B cell (primary cell): ENCODE measurements around the gene HERC4. TPM values are rescaled to one million over a fixed set of nuclear protein-coding genes. Genes with fewer than 3 reads are reported as not detected.

Source experiments
- ATAC-seq: fragments of 200-7000 bp; cut with Tn5 transposase; one replicate; pipeline ENCODE4 v1.10.0; 2021; ENCODE audit warnings: low read depth, mild to moderate bottlenecking, moderate number of reproducible peaks, moderate library complexity
- CTCF ChIA-PET: fragments of 350-600 bp; sonication (Branson Sonifier 250); formaldehyde crosslinking; loops from one replicate; lab custom pipeline; 2021; ENCODE audit warnings: antibody characterized with exemption, inconsistent platforms; lab: Charles Lee
- POLR2A ChIA-PET: fragments of 350-600 bp; sonication (Branson Sonifier 250); formaldehyde crosslinking; loops from one replicate; lab custom pipeline; 2021; ENCODE audit warnings: antibody characterized with exemption; lab: Charles Lee
- DNase-seq: peaks from one replicate; pipeline ENCODE4 v3.0.0; 2013
- H2AFZ ChIP-seq: 2 replicates; pipeline ENCODE4 v1.6.1; 2012; ENCODE audit warnings: mild to moderate bottlenecking, low read depth, low read length; ENCODE audit not compliant: insufficient read depth, poor library complexity, severe bottlenecking
- H3K27ac ChIP-seq, 2 donors: 1 replicate in 1 of 2; 2 replicates in 1 of 2; pipeline ENCODE4 v1.5.1; 2012 to 2013; ENCODE audit warnings: low read length in 2 of 2, mild to moderate bottlenecking in 2 of 2, moderate library complexity in 1 of 2
- H3K27me3 ChIP-seq, 4 experiments: fragments of 200-600 bp in 1 of 4; sonication (generic) in 1 of 4; replicated peaks in 1 of 4; 1 replicate in 2 of 4; 2 replicates in 2 of 4; pipeline versions ENCODE4 v1.6.1 to v1.7.0; 2013 to 2016; ENCODE audit warnings: low read length in 3 of 4, mild to moderate bottlenecking in 2 of 4, mixed read lengths in 1 of 4, moderate library complexity in 1 of 4; ENCODE audit not compliant: insufficient read depth in 4 of 4, control insufficient read depth in 3 of 4; ENCODE audit errors: control extremely low read depth in 1 of 4
- H3K36me3 ChIP-seq, 2 experiments: replicated peaks in 1 of 2; 1 replicate in 1 of 2; 2 replicates in 1 of 2; pipeline versions ENCODE4 v1.6.1 to v1.7.1; 2013; ENCODE audit warnings: low read length in 1 of 2; ENCODE audit not compliant: insufficient read depth in 2 of 2, control insufficient read depth in 1 of 2; ENCODE audit errors: control extremely low read depth in 1 of 2, extremely low read depth in 1 of 2
- H3K4me1 ChIP-seq, 2 donors: fragments of 200-600 bp in 1 of 2; sonication (generic) in 1 of 2; 1 replicate in 1 of 2; 2 replicates in 1 of 2; pipeline versions ENCODE4 v1.5.1 to v1.6.1; 2013 to 2017; ENCODE audit warnings: low read length in 2 of 2; ENCODE audit not compliant: control insufficient read depth in 2 of 2, insufficient read depth in 2 of 2
- H3K4me2 ChIP-seq: replicated peaks from 2 replicates; pipeline ENCODE3; 2012; ENCODE audit warnings: mild to moderate bottlenecking, low read depth, low read length; ENCODE audit not compliant: poor library complexity, severe bottlenecking
- H3K4me3 ChIP-seq, 5 experiments: fragments of 200-600 bp in 1 of 5; sonication (generic) in 1 of 5; 1 replicate in 3 of 5; 2 replicates in 2 of 5; pipeline versions ENCODE4 v1.5.1 to v1.7.0; 2011 to 2016; ENCODE audit warnings: low read length in 4 of 5, mild to moderate bottlenecking in 4 of 5, low read depth in 2 of 5, control low read depth in 1 of 5, moderate library complexity in 1 of 5; ENCODE audit not compliant: insufficient read depth in 1 of 5; ENCODE audit errors: control extremely low read depth in 1 of 5, extremely low read depth in 1 of 5
- H3K79me2 ChIP-seq: fragments of 200-600 bp; sonication (generic); one replicate; pipeline ENCODE4 v1.6.0; 2016; ENCODE audit warnings: low read length; ENCODE audit not compliant: control insufficient read depth, insufficient read depth
- H3K9ac ChIP-seq: fragments of 200-600 bp; sonication (generic); 2 replicates; pipeline ENCODE4 v1.6.1; 2017; ENCODE audit warnings: mild to moderate bottlenecking, low read length, moderate library complexity
- H3K9me3 ChIP-seq, 3 donors: one replicate each; pipeline versions ENCODE4 v1.6.1 to v1.7.1; 2013; ENCODE audit warnings: low read length in 2 of 3; ENCODE audit not compliant: control insufficient read depth in 2 of 3, insufficient read depth in 1 of 3; ENCODE audit errors: control extremely low read depth in 1 of 3
- H4K20me1 ChIP-seq: 2 replicates; pipeline ENCODE4 v1.6.0; 2012; ENCODE audit warnings: mild to moderate bottlenecking, low read length; ENCODE audit not compliant: insufficient read depth, control insufficient read depth, poor library complexity, severe bottlenecking
- H3K27ac Mint-ChIP-seq: one replicate; pipeline ENCODE4 v1.8.0; 2021; ENCODE audit warnings: mixed read lengths
- H3K27me3 Mint-ChIP-seq: one replicate; pipeline ENCODE4 v1.8.0; 2021; ENCODE audit warnings: mixed read lengths
- H3K4me1 Mint-ChIP-seq: one replicate; pipeline ENCODE4 v1.8.0; 2021; ENCODE audit warnings: mixed read lengths
- H3K4me3 Mint-ChIP-seq: one replicate; pipeline ENCODE4 v1.8.0; 2021; ENCODE audit warnings: mixed read lengths
- H3K9me3 Mint-ChIP-seq: one replicate; pipeline ENCODE4 v1.8.0; 2022; ENCODE audit warnings: mixed read lengths; ENCODE audit not compliant: insufficient read depth
- CTCF ChIP-seq: fragments of 200-600 bp; IDR thresholded peaks from one replicate; pipeline ENCODE4 v1.8.0; 2022; ENCODE audit warnings: antibody characterized with exemption, mild to moderate bottlenecking
- EZH2 ChIP-seq: IDR thresholded peaks from 2 replicates; pipeline ENCODE4 v1.6.1; 2012; ENCODE audit warnings: borderline replicate concordance, low read depth, mild to moderate bottlenecking, moderate library complexity, low read length; ENCODE audit not compliant: insufficient read depth, poor library complexity, severe bottlenecking
- WGBS: methylation state at CpG from one replicate; pipeline ENCODE4 v1.1.5; 2013; ENCODE audit warnings: missing lambda C conversion rate; ENCODE audit not compliant: insufficient coverage; 5-methylcytosine and 5-hydroxymethylcytosine counted together
- intact Hi-C: fragments of 100-400 bp; cut with micrococcal nuclease; formaldehyde crosslinking; loops from one replicate; pipeline ENCODE4 v1.10.0; 2022
- polyA plus RNA-seq: library from polyadenylated mRNA; depleted of rRNA; stranded (reverse); fragments of >200 nt; gene quantifications from 2 replicates; pipeline ENCODE4 v1.2.3, GENCODE V29; 2012
- total RNA-seq, 2 donors: library from RNA; stranded (reverse); fragments of 120-200 nt in 1 of 2; gene quantifications; 1 replicate in 1 of 2; 2 replicates in 1 of 2; pipeline versions ENCODE4 v1.2.3 to v1.2.4, GENCODE V29; 2013 to 2022

HERC4 gene
- total and polyA plus RNA-seq, 2 donors (not counting 1 experiment from before 2014, with no cell fraction given), result 18.2 to 118 TPM

GRCh38 chr10:68118657-68119056 lies 43.6 kb upstream of the HERC4 start:
- H3K9me3 Mint-ChIP-seq, result no peaks in the 10 kb centered on the region

DNA sequence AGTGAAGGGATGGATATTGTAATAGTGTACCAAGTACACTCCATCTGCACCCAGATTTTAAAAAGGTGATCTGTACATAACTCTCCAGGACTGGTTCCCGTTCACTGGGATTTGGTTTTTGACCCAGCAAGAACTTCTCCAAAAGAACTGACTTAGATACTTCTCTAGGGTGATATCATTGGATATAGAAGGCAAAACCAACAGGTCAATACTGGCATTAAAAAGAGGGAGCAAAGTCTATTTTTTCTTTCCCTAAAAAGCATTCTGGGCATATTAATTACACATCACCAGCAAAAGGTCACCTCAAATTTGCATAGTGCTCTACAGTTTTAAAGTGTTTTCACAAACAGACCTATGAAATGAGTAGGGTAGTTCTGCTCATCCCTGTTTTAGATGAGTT lies 37.8 kb upstream of the HERC4 start:
- Histone ChIP-seq H3K27ac (no peak overlapping the region), H3K9me3 (no peaks in the 10 kb centered on the region), H3K79me2 (no peaks in the 10 kb centered on the region), H4K20me1 (no peaks in the 10 kb centered on the region), H3K36me3 (no peaks in the 10 kb centered on the region), H3K4me1 (no peaks in the 10 kb centered on the region), H3K9ac (no peak overlapping the region), H3K27me3 (peaks cover 0 to 2% (median under 1%) of the 10 kb centered on the region in 4 experiments), H3K4me3 (no peak overlapping the region), H2AFZ (no peak overlapping the region), H3K4me2 (no peak overlapping the region)
- ATAC-seq (no peak), DNase-seq (no peak)
- Mint-ChIP-seq H3K9me3 (no peaks in the 10 kb centered on the region), H3K27me3 (no peaks in the 10 kb centered on the region), H3K4me3 (no peak overlapping the region), H3K27ac (no peak overlapping the region), H3K4me1 (no peaks in the 10 kb centered on the region)
- intact Hi-C loops, result no loop called here
- ChIA-PET POLR2A (no interaction called here), CTCF (no interaction called here)
- WGBS, result 100% methylated on average over 1 of the region's 1 CpG
- no peak for TF ChIP-seq EZH2
- TF ChIP-seq CTCF, result no peak

More at GRCh38 chr10:68118657-68119056, 43.6 kb upstream of the HERC4 start:
- 95% methylated on average over 2 of the region's 3 CpGs for WGBS
- H2AFZ ChIP-seq, result no peak overlapping the region
- DNase-seq, result no peak
- H3K4me3 ChIP-seq, result no peak overlapping the region
- peaks cover 0 to 2% (median 0%) of the 10 kb centered on the region in 4 experiments for H3K27me3 ChIP-seq
- no peaks in the 10 kb centered on the region for H3K79me2 ChIP-seq
- H3K27ac Mint-ChIP-seq, result no peak overlapping the region
- H3K27ac ChIP-seq, result no peak overlapping the region
- no peak overlapping the region for H3K4me3 Mint-ChIP-seq
- H3K4me1 ChIP-seq, result no peaks in the 10 kb centered on the region
- no peak overlapping the region for H3K4me2 ChIP-seq
- no peaks in the 10 kb centered on the region for H3K36me3 ChIP-seq
- ChIA-PET POLR2A (no interaction called here), CTCF (no interaction called here)
- intact Hi-C loops, result no loop called here
- H3K27me3 Mint-ChIP-seq, result peaks cover 18% of the 10 kb centered on the region
- H3K4me1 Mint-ChIP-seq, result no peaks in the 10 kb centered on the region
- no peak for TF ChIP-seq EZH2
- TF ChIP-seq CTCF, result no peak
- no peak overlapping the region for H3K9ac ChIP-seq
- no peak for ATAC-seq
- H3K9me3 ChIP-seq, result no peaks in the 10 kb centered on the region
- H4K20me1 ChIP-seq, result no peaks in the 10 kb centered on the region
